HCT116 (cell line): ENCODE measurements around the gene LSAMP. TPM values are rescaled to one million over a fixed set of nuclear protein-coding genes. Genes with fewer than 3 reads are reported as not detected.

Experiments
- ATAC-seq: fragments of 200-7000 bp; cut with Tn5 transposase; 2 replicates; pipeline ENCODE4 v1.9.1; 2020; ENCODE audit warnings: mild to moderate bottlenecking, moderate library complexity
- BruUV-seq: library from RNA; stranded (reverse); fragments of 400-500 nt; replicated peaks from 2 replicates; lab custom pipeline; 2021; lab: Mats Ljungman, UMichigan
- CTCF ChIA-PET: fragments of 300-600 bp; sonication (Branson Sonifier 250); formaldehyde crosslinking; loops from one replicate; lab custom pipeline; 2021; ENCODE audit warnings: antibody characterized with exemption; lab: Charles Lee
- POLR2A ChIA-PET: fragments of 300-600, 350-600 bp; sonication (Branson Sonifier 250); formaldehyde crosslinking; loops from one replicate; lab custom pipeline; 2021; ENCODE audit warnings: antibody characterized with exemption; lab: Charles Lee
- RAD21 ChIA-PET, 2 experiments: fragments of 300-600 bp; sonication (Branson Sonifier 250); formaldehyde crosslinking; loops; one replicate each; lab custom pipeline; 2023; ENCODE audit warnings: low total read pairs in 2 of 2; ENCODE audit not compliant: uncharacterized antibody in 2 of 2, unreplicated experiment in 2 of 2, low non-redundant PET in 1 of 2; lab: Charles Lee
- DNase-seq: peaks from one replicate; pipeline ENCODE4 v3.0.0-alpha.2; 2010; ENCODE audit warnings: low read depth, low spot score
- H2AFZ ChIP-seq: fragments of 200-600 bp; shearing (Covaris generic), sonication (generic); 2 replicates; pipeline ENCODE4 v1.6.1; 2017; ENCODE audit warnings: low read depth, mixed run types, mixed read lengths, antibody characterized with exemption, low read length; ENCODE audit not compliant: poor library complexity, severe bottlenecking
- H3K27ac ChIP-seq: 2 replicates; pipeline ENCODE4 v1.5.1; 2012; ENCODE audit warnings: low read depth, low read length
- H3K27me3 ChIP-seq: fragments of 200-600 bp; sonication (generic); 2 replicates; pipeline ENCODE4 v1.6.1; 2016; ENCODE audit warnings: mixed run types, low read length, mixed read lengths; ENCODE audit not compliant: insufficient read depth
- H3K36me3 ChIP-seq, 2 experiments: fragments of 200-500 bp in 1 of 2; fragments of 200-600 bp in 1 of 2; sonication (Bioruptor generic) in 1 of 2; sonication (generic) in 1 of 2; 2 replicates each; pipeline versions ENCODE4 v1.5.1 to v1.6.1; 2014 to 2016; ENCODE audit warnings: low read length in 2 of 2, inconsistent platforms in 1 of 2, mixed read lengths in 1 of 2, mixed run types in 1 of 2; ENCODE audit not compliant: insufficient read depth in 2 of 2, control insufficient read depth in 1 of 2
- H3K4me1 ChIP-seq, 2 experiments: fragments of 200-600 bp in 1 of 2; sonication (generic) in 1 of 2; 2 replicates each; pipeline versions ENCODE4 v1.5.1 to v1.6.1; 2012 to 2017; ENCODE audit warnings: low read length in 2 of 2, inconsistent platforms in 1 of 2, mild to moderate bottlenecking in 1 of 2, mixed read lengths in 1 of 2, mixed run types in 1 of 2, moderate library complexity in 1 of 2; ENCODE audit not compliant: insufficient read depth in 2 of 2, control insufficient read depth in 1 of 2
- H3K4me2 ChIP-seq: fragments of 200-600 bp; sonication (generic); 2 replicates; pipeline ENCODE4 v1.6.1; 2017; ENCODE audit warnings: mixed run types, low read length, mixed read lengths
- H3K4me3 ChIP-seq, 2 experiments: fragments of 200-600 bp in 1 of 2; sonication (generic) in 1 of 2; replicated peaks in 1 of 2; 2 replicates each; pipeline ENCODE4 v1.5.1; 2011 to 2016; ENCODE audit warnings: low read length in 2 of 2, control low read depth in 1 of 2, low read depth in 1 of 2, mild to moderate bottlenecking in 1 of 2, mixed read lengths in 1 of 2, mixed run types in 1 of 2
- H3K79me2 ChIP-seq: fragments of 200-600 bp; sonication (generic); 2 replicates; pipeline ENCODE4 v1.6.1; 2017; ENCODE audit warnings: mild to moderate bottlenecking, mixed run types, low read length, moderate library complexity, mixed read lengths; ENCODE audit not compliant: insufficient read depth
- H3K9ac ChIP-seq: fragments of 200-600 bp; sonication (generic); 2 replicates; pipeline ENCODE4 v1.6.1; 2016; ENCODE audit warnings: low read length, mixed read lengths
- H3K9me2 ChIP-seq: fragments of 200-600 bp; sonication (generic), shearing (Covaris generic); 2 replicates; pipeline ENCODE4 v1.6.1; 2017; ENCODE audit warnings: mixed run types, mild to moderate bottlenecking, moderate library complexity; ENCODE audit not compliant: insufficient read depth
- H3K9me3 ChIP-seq, 2 experiments: fragments of 200-500 bp in 1 of 2; fragments of 200-600 bp in 1 of 2; sonication (Bioruptor generic) in 1 of 2; sonication (generic) in 1 of 2; 2 replicates each; pipeline ENCODE4 v1.6.1; 2014 to 2017; ENCODE audit warnings: low read length in 2 of 2, mixed read lengths in 2 of 2, inconsistent platforms in 1 of 2, low read depth in 1 of 2, mild to moderate bottlenecking in 1 of 2, mixed run types in 1 of 2, moderate library complexity in 1 of 2; ENCODE audit not compliant: control insufficient read depth in 1 of 2, insufficient read depth in 1 of 2
- H4K20me1 ChIP-seq: fragments of 200-600 bp; sonication (generic), shearing (Covaris generic); 2 replicates; pipeline ENCODE4 v1.6.1; 2017; ENCODE audit warnings: mixed run types, mild to moderate bottlenecking, moderate library complexity; ENCODE audit not compliant: insufficient read depth
- CBX3 ChIP-seq: IDR thresholded peaks from 2 replicates; pipeline ENCODE4 v1.6.1; 2012; ENCODE audit warnings: low read depth
- CEBPB ChIP-seq: IDR thresholded peaks from 2 replicates; pipeline ENCODE4 v1.6.1; 2012; ENCODE audit warnings: low read depth
- EGR1 ChIP-seq: IDR thresholded peaks from 2 replicates; pipeline ENCODE4 v1.6.1; 2012; ENCODE audit warnings: low read depth
- ELF1 ChIP-seq: IDR thresholded peaks from 2 replicates; pipeline ENCODE4 v1.6.1; 2012; ENCODE audit warnings: low read depth, borderline replicate concordance
- EZH2 ChIP-seq: fragments of 200-600 bp; sonication (generic); IDR thresholded peaks from 2 replicates; pipeline ENCODE4 v1.6.1; 2017; ENCODE audit warnings: antibody characterized with exemption, mixed run types
- EZH2phosphoT487 ChIP-seq: fragments of 200-600 bp; IDR thresholded peaks from 2 replicates; pipeline ENCODE4 v1.6.1; 2018; ENCODE audit warnings: antibody characterized with exemption, borderline replicate concordance
- FOSL1 ChIP-seq: IDR thresholded peaks from 2 replicates; pipeline ENCODE4 v1.6.1; 2012; ENCODE audit warnings: low read depth
- POLR2A ChIP-seq: IDR thresholded peaks from 2 replicates; pipeline ENCODE4 v1.7.0; 2011; ENCODE audit warnings: borderline replicate concordance; ENCODE audit not compliant: insufficient read depth, insufficient read length; ENCODE audit errors: extremely low read depth
- POLR2AphosphoS5 ChIP-seq: IDR thresholded peaks from 2 replicates; pipeline ENCODE4 v1.6.1; 2011; ENCODE audit warnings: mild to moderate bottlenecking, low read depth, low read length, moderate library complexity
- RAD21 ChIP-seq: IDR thresholded peaks from 2 replicates; pipeline ENCODE4 v1.6.1; 2012; ENCODE audit warnings: low read depth, mild to moderate bottlenecking
- SIN3A ChIP-seq: IDR thresholded peaks from 2 replicates; pipeline ENCODE4 v1.6.1; 2012; ENCODE audit warnings: low read depth
- SP1 ChIP-seq: IDR thresholded peaks from 2 replicates; pipeline ENCODE4 v1.6.1; 2012; ENCODE audit warnings: low read depth
- SRF ChIP-seq: IDR thresholded peaks from 2 replicates; pipeline ENCODE4 v1.6.1; 2012; ENCODE audit warnings: low read depth
- TCF7L2 ChIP-seq: IDR thresholded peaks from 2 replicates; pipeline ENCODE4 v1.7.0; 2011; ENCODE audit warnings: borderline replicate concordance, inconsistent platforms; ENCODE audit not compliant: insufficient read depth, insufficient read length; ENCODE audit errors: extremely low read depth
- YY1 ChIP-seq: IDR thresholded peaks from 2 replicates; pipeline ENCODE4 v1.6.1; 2011; ENCODE audit warnings: low read length, low read depth, moderate library complexity, mild to moderate bottlenecking; ENCODE audit not compliant: insufficient replicate concordance; ENCODE audit errors: extremely low read depth
- intact Hi-C: fragments of 100-400 bp; cut with micrococcal nuclease; formaldehyde crosslinking; loops from 2 replicates; pipeline ENCODE4 v1.10.0; 2022
- total RNA-seq: library from RNA; stranded (reverse); gene quantifications from one replicate; pipeline ENCODE4 v1.2.1, GENCODE V29; 2021; ENCODE audit not compliant: unreplicated experiment
- TF ChIP-seq, protein P1 (sequence below), 3 experiments: fragments of 200-600 bp in 1 of 3; sonication (generic) in 1 of 3; IDR thresholded peaks in 2 of 3; conservative IDR thresholded peaks in 1 of 3; 2 replicates each; pipeline ENCODE4 v1.5.1; 2012 to 2017; ENCODE audit warnings: low read depth in 2 of 3, low read length in 2 of 3, antibody characterized with exemption in 1 of 3, borderline replicate concordance in 1 of 3, control low read depth in 1 of 3, mild to moderate bottlenecking in 1 of 3, mixed read lengths in 1 of 3, mixed run types in 1 of 3, moderate library complexity in 1 of 3; ENCODE audit not compliant: insufficient read depth in 1 of 3
- TF ChIP-seq, protein P2 (sequence below): IDR thresholded peaks from 2 replicates; pipeline ENCODE4 v1.6.1; 2012
- TF ChIP-seq, protein P3 (sequence below): IDR thresholded peaks from 2 replicates; pipeline ENCODE4 v1.6.1; 2012; ENCODE audit warnings: low read depth
- TF ChIP-seq, protein P4 (sequence below): IDR thresholded peaks from 2 replicates; pipeline ENCODE4 v1.6.1; 2012

The LSAMP gene
- total RNA-seq, 1 experiment from 2014 or later: 0.25 TPM

DNA sequence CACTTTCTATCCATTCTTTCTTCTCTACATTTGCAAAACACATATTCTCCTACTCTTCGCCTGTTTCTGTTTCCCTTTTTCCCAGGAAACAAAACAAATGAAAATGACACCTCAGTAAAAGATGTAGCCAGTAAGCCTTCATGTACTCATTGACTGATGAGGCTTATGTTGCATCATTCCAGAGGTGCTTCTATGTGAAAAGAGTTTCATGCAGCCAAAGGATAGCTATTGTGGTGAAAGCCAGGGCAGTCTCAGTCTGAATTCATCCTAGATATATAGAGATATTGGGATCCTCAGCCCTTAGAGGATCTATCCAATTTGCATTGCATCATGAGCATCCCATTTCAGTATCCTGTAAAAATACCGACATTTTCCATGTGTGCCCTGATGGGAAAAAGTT lies 554.7 kb downstream of the LSAMP start:
- no peak overlapping the region for H3K4me2 ChIP-seq
- RAD21 ChIA-PET: no interaction called here
- DNase-seq (no peak), ATAC-seq (no peak)
- H3K9me2 ChIP-seq: no peaks in the 10 kb centered on the region
- no peak overlapping the region for H3K27ac ChIP-seq
- H3K79me2 ChIP-seq: no peaks in the 10 kb centered on the region
- no peaks in the 10 kb centered on the region for H3K9me3 ChIP-seq
- no TSS peak for BruUV-seq
- no peaks in the 10 kb centered on the region for H4K20me1 ChIP-seq
- no peak overlapping the region for H3K4me3 ChIP-seq
- TF ChIP-seq, protein P1, sequence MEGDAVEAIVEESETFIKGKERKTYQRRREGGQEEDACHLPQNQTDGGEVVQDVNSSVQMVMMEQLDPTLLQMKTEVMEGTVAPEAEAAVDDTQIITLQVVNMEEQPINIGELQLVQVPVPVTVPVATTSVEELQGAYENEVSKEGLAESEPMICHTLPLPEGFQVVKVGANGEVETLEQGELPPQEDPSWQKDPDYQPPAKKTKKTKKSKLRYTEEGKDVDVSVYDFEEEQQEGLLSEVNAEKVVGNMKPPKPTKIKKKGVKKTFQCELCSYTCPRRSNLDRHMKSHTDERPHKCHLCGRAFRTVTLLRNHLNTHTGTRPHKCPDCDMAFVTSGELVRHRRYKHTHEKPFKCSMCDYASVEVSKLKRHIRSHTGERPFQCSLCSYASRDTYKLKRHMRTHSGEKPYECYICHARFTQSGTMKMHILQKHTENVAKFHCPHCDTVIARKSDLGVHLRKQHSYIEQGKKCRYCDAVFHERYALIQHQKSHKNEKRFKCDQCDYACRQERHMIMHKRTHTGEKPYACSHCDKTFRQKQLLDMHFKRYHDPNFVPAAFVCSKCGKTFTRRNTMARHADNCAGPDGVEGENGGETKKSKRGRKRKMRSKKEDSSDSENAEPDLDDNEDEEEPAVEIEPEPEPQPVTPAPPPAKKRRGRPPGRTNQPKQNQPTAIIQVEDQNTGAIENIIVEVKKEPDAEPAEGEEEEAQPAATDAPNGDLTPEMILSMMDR (IDR thresholded peaks at IDR 0.05 in 2 of 3, conservative IDR thresholded peaks at IDR 0.05 in 1 of 3; ENCODE audit: borderline replicate concordance in 1 of 3, insufficient read depth in 1 of 3, low read depth in 2 of 3, low read length in 2 of 3): no peak
- TF ChIP-seq YY1: no peak
- TF ChIP-seq POLR2AphosphoS5: no peak
- no peak for TF ChIP-seq SIN3A
- TF ChIP-seq FOSL1: no peak
- TF ChIP-seq TCF7L2: no peak
- TF ChIP-seq CBX3: no peak
- TF ChIP-seq, protein P2, sequence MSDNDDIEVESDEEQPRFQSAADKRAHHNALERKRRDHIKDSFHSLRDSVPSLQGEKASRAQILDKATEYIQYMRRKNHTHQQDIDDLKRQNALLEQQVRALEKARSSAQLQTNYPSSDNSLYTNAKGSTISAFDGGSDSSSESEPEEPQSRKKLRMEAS: no peak
- TF ChIP-seq ELF1: no peak
- TF ChIP-seq EZH2phosphoT487: no peak
- TF ChIP-seq EZH2: no peak
- TF ChIP-seq SRF: no peak
- no peak for TF ChIP-seq POLR2A
- no peak for TF ChIP-seq SP1
- TF ChIP-seq, protein P3, sequence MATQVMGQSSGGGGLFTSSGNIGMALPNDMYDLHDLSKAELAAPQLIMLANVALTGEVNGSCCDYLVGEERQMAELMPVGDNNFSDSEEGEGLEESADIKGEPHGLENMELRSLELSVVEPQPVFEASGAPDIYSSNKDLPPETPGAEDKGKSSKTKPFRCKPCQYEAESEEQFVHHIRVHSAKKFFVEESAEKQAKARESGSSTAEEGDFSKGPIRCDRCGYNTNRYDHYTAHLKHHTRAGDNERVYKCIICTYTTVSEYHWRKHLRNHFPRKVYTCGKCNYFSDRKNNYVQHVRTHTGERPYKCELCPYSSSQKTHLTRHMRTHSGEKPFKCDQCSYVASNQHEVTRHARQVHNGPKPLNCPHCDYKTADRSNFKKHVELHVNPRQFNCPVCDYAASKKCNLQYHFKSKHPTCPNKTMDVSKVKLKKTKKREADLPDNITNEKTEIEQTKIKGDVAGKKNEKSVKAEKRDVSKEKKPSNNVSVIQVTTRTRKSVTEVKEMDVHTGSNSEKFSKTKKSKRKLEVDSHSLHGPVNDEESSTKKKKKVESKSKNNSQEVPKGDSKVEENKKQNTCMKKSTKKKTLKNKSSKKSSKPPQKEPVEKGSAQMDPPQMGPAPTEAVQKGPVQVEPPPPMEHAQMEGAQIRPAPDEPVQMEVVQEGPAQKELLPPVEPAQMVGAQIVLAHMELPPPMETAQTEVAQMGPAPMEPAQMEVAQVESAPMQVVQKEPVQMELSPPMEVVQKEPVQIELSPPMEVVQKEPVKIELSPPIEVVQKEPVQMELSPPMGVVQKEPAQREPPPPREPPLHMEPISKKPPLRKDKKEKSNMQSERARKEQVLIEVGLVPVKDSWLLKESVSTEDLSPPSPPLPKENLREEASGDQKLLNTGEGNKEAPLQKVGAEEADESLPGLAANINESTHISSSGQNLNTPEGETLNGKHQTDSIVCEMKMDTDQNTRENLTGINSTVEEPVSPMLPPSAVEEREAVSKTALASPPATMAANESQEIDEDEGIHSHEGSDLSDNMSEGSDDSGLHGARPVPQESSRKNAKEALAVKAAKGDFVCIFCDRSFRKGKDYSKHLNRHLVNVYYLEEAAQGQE: no peak
- no peak for TF ChIP-seq EGR1
- TF ChIP-seq CEBPB: no peak
- TF ChIP-seq RAD21: no peak
- TF ChIP-seq, protein P4, sequence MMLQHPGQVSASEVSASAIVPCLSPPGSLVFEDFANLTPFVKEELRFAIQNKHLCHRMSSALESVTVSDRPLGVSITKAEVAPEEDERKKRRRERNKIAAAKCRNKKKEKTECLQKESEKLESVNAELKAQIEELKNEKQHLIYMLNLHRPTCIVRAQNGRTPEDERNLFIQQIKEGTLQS: no peak
- CTCF ChIA-PET: no interaction called here
- POLR2A ChIA-PET: no interaction called here
- peaks cover 65% of the 10 kb centered on the region for H3K27me3 ChIP-seq
- intact Hi-C loops: no loop called here
- no peak overlapping the region for H3K9ac ChIP-seq
- H3K36me3 ChIP-seq: no peaks in the 10 kb centered on the region
- H3K4me1 ChIP-seq: no peaks in the 10 kb centered on the region
- H2AFZ ChIP-seq: no peak overlapping the region
